Stimulated activated CD4-positive, alpha-beta T cell treated with anti-CD3 and anti-CD28 coated beads, Interleukin-1b, Interleukin-23, amount 100 ng/mL, for 24 hours (primary cell): ENCODE results near the gene MEIOSIN.
A peak's percentile ranks its signal among the peaks of the same experiment; 100 is the strongest.

Source experiments
- DNase-seq, 4 experiments: peaks; one replicate each; pipeline ENCODE4 v3.0.0-alpha.2; 2020; ENCODE audit warnings: low read depth in 4 of 4, low spot score in 1 of 4

MEIOSIN gene

DNA sequence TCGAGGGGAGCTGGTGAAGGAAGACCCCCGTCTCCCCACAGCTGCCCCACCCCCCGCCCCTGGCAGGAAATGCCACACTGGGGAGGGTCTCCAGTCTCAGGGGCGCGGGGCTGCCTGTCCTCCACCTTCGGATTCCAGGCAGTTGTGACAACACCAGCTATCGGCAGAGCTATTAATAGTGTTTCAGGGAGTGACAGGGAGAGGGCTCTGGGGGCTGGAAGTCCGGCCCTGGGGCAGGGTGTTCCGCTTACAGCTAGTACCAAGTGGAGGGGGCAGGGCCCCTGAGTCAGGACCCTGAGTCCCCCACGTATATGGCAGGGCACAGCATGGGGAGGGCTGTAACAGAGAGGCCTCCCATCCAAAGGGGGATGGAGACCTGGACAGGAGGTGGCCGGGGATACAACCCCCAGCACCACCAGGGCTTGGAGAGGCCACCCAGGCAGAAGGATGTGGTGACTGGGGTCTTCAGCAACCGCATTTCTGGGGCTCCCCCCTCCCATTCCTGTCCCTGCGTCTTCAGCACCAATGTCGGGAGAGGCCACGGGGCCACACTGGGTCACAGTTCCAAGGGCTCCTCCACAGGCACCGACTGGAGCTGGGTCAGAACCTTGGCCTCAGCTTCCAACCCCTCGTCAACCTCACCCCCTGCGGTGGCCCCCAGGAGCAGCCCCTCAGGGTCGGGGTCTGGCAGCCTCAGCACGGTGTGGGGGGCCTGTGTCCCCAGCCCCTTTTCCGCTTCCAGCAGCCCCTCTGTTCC is 31.9 kb downstream of the MEIOSIN start:
- DNase-seq: no peak

DNA sequence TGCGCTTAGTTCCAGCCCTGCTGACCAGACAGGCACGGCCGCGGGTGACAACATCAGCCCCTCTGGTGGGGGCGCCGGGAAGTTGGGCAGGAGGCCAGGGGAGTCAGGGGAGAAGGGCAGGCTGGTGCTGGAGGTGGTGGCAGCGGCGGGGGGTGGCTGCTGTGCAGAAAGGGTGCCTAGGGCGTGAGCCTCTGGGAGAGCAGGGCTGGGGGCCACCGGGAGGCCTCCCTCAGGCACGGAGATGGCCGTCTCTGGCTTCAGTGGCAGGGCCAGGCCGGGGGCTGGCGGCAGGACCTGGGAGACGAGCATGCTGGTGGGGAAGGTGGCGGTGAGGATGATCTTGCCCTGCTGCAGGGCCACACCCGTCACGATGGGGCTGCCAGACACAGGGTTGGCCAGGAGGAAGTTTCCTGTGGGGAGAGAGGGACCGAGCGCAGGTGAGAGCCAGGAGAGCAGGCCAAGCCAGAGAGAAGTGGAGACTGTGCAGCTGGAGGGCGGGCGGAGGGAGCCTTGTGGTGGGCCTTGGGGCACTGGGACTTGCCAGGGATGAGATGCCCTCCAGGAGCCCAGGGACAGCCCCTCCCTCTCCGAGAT is 32.6 kb downstream of the MEIOSIN start:
- DNase-seq: no peak

DNA sequence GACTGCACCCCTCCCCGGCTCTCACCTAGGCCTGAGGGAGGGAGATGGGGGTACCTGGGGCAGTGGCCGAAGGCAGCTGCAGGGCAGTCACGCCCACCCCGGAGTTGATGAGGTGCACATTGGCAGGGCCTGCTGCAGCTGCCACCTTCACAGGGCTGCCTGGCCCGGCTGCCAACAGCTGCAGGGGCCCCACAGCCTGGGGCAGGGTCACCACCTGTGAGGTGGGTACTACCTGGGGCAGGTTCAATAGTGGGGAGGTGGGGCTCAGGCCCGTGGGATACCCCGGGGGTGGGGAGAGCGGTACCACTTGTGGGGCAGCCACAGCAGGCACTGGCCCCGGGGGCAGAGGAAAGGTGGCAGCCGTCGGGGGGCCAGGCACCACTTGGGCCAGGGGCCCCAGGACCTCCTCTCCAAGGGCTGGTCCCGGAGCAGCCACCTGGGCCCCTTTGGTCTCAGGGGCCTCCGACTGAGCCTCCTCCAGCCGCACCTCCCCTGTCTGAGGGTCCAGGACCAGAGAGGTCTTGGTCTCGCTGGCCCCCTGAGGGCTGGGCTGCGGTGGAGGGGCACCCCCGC is 33.1 kb downstream of the MEIOSIN start:
- no peak for DNase-seq

DNA sequence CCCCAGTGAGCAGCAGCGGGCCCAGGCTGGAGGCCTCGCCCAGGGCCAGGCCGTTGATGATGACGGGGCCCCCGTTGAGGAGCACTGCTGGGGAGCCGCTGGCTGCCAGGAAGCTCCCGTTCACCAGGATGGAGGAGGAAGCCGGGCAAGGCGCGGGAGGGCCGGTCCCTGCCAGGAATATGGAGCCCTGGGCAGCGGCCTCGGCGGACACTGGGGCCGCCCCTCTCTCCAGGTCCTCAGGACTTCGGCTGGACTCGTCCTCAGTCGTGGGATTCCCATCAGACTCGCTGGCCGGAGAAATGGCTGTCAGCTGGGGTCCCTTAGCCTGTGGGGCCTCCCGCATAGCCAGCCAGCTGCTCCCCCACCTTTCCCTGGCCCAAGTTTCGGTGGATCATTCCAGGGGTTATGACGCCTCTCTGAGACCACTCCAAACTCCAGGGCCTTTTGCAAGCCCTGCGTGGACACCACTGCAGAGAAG is 33.7 kb downstream of the MEIOSIN start:
- no peak for DNase-seq

DNA sequence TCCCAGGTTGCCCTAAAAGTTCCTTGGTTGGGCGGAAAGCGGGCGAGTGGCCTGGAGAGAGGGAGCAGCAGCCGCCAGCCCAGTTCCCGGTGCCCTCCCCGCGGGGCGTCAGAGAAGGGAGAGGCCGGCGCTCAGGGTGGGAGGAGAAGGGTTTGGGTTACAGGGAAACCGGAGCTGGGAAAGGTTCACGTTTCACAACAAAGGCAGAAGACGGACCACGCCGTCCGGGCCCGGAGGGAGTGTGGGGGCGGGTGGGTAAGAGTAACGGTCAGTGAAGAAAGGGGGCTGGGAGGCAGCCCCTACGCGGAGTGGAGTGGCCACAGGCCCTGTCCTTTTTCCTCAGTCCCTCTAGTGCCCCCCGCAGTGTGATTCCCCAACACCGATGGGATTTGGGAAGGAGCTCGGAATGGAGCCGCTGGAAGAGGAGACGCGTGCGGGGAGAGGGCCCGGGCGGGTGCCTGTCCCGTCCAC is 34.2 kb downstream of the MEIOSIN start:
- no peak for DNase-seq

DNA sequence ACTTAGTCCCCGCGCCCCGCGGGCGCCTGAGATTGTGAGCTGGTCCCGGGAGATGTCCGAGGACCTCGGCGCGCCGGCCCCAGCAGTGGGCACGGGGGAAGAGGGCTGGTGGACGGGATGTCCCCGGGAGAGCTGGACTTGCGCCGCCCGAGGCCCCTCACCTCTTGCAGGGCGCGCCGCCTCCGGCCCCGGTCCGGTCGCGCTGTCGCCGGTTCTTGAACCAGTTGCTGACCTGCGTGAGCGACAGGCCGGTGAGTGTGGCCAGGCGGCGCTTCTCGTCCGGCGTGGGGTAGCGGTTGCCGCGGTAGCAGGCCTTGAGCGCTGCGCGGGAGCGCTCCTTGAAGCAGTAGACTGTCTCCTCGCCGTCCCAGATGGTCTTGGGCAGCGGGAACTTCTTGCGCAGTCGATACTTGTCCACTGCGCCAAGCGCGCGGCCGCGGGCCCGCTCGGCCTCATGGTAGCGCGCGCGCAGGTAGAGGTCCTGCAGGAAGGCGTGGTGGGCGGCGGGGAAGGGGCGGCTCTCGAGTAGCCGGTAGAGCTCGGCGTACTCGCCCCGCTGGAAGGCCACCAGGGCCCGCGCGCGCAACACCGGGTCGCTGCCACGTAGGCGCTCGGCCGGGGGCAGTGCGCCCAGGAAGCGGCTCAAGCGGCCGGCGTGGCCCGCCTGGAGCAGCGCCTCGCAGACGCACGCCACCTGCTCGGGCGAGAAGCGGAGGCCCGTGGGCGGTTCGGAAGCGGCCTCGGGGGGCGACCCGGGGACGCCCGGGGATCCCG is 34.8 kb downstream of the MEIOSIN start:
- no peak for DNase-seq

DNA sequence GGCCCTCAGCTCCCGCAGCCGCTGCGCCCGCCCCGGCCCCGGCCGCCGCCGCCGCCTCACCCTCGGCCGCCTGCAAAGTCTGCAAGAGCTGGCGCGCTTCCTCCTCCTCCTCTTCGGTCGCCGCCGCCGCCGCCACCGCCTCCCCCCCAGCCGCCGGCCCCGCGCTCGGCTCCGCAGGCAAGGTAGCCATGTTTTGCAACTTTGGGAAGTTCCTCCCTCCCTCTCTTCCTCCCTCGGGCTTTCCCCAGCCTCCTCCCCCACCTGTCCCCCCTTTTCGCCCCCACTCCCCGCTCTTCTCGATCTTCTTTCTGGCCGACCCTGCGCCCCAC is 35.4 kb downstream of the MEIOSIN start:
- no peak for DNase-seq

DNA sequence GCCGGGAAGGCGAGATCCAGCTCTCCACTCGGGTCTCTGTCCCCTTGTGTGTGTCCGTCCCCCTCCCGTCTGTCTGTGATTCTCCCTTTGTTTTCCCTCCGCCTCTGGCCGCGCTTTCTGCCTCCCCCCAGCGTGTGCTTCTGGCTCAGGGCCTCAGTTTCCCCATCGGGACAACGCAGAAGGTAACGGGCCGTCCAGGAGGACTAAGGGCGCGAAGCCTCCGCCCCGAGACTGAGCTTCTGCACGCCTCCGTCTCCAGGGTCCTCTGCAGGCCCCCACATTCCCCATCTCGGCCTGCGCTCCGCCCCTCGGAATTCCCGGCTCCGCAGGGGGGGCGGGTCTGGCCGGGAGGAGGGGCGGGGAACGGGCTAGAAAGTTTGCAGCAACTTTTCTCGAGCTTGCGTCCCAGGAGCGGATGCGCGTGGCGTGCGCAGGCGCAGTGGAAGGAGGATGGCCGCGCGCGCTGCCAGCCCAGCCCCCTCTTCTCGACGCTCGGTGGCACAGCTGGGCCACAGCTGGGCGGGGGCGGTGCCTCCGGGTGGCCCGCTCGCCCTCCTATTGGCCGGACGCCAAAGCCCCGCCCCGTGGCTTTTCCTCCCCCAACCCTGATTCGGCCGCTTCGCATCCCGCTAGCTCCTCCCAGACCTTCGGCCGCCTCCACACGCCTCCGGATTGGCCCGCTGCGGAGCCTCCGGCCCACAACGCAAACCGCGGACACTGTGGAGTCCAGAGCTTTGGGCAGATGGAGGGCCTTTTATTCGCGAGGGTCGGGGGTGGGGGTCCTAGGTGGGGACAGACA is 35.9 kb downstream of the MEIOSIN start, which contains the start of gene SIX5:
TSS of gene SIX5 (minus strand) at position 269 of the 799 bp plus-strand sequence. CDS start 408 bp downstream, outside the sequence.
- DNase-seq: peak; percentile 82 to 96 (median 89)

DNA sequence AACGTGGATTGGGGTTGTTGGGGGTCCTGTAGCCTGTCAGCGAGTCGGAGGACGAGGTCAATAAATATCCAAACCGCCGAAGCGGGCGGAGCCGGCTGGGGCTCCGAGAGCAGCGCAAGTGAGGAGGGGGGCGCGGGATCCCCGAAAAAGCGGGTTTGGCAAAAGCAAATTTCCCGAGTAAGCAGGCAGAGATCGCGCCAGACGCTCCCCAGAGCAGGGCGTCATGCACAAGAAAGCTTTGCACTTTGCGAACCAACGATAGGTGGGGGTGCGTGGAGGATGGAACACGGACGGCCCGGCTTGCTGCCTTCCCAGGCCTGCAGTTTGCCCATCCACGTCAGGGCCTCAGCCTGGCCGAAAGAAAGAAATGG is 36.6 kb downstream of the MEIOSIN start:
- DNase-seq: no peak

DNA sequence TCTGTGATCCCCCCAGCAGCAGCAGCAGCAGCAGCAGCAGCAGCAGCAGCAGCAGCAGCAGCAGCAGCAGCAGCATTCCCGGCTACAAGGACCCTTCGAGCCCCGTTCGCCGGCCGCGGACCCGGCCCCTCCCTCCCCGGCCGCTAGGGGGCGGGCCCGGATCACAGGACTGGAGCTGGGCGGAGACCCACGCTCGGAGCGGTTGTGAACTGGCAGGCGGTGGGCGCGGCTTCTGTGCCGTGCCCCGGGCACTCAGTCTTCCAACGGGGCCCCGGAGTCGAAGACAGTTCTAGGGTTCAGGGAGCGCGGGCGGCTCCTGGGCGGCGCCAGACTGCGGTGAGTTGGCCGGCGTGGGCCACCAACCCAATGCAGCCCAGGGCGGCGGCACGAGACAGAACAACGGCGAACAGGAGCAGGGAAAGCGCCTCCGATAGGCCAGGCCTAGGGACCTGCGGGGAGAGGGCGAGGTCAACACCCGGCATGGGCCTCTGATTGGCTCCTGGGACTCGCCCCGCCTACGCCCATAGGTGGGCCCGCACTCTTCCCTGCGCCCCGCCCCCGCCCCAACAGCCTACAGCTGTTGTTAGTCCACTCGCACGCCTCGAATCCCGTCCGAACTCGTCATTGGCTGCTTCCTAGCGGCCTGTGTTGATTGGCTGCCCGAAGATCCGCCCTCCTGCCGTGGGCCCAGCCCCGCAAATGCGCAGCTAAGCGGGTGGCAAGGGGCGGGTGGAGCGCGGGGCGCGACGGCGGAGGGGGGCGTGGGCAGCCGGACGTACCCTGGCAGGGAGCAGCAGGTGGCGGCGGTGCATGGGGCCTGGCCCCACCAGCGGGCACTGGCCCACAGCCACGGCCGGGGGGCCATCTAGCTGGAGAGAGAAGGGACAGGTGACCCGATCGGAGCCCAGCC is 37.2 kb downstream of the MEIOSIN start:
- peak; percentile 79 to 86 (median 81) for DNase-seq

DNA sequence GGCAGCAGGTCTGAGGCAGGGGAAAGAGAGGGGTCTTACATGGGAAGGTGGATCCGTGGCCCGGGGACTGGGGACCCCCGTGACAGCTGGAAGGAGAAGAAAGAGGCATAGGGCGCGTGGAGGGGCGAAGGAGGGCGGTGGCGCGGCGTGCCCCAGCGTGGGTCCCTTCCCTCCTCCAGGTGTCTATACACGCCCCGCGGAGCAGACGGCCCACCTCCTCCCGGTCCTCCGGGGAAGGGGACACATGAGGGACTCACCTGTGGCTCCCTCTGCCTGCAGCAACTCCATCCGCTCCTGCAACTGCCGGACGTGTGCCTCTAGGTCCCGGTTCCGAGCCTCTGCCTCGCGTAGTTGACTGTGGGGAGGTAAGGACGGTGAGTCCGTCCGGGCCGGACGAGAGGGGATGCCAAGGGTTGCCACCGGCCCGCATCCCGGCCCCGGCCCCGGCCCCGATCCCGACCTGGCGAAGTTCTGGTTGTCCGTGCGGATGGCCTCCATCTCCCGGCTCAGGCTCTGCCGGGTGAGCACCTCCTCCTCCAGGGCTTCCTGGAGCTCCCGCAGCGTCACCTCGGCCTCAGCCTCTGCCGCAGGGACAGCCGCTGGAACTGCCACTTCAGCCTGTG is 38.2 kb downstream of the MEIOSIN start:
- no peak for DNase-seq

DNA sequence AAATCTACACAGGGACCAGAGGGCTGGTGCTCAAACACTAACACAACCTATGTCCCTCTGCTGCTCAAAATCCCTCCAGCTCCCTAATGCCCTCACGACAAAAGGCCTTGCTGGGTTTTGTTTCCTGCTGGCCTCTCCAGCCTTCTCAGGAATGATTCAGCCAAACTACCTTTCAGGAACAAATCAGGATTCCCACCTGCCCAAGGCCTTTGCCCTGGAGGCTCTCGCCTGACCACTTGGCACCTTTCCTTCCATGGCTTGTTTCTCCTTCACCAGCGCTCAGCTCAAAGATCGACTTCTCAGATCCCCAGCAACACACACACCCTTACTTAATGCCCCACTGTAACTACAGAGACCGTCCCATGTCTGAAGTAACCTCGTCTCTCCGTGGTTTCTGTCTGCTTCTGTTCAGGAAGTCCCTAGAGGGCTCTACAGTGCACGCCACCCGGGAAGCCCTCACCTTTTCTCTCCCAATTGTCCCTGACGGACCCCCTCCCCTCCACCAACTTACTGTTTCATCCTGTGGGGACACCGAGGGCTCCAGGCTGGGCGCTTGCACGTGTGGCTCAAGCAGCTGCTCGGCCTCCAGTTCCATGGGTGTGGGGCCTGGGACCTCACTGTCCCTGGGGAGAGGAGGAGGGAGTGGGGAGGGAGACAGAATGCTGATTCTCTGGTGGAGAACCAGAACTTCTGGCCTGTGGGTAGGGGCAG is 39.0 kb downstream of the MEIOSIN start:
- no peak for DNase-seq

DNA sequence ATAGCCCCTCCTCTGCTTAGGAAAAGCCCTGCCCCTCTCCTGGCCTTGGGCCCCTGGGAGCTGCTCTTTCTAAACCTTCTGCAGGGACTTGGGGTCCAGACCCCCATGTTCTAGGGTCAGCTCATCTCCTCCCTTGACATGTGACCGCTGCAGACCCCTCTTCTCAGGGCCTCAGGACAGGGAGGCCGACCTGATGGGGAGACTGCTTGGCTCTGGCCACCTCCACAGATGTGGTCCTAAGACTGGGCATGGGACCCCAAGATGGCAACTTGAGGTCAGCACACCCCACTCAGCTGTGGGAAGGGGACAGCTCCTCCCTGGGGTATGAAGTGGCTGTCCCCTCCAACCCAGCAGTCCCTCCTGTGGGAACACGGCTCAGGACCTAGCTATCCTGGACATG is 39.7 kb downstream of the MEIOSIN start:
- DNase-seq: no peak

DNA sequence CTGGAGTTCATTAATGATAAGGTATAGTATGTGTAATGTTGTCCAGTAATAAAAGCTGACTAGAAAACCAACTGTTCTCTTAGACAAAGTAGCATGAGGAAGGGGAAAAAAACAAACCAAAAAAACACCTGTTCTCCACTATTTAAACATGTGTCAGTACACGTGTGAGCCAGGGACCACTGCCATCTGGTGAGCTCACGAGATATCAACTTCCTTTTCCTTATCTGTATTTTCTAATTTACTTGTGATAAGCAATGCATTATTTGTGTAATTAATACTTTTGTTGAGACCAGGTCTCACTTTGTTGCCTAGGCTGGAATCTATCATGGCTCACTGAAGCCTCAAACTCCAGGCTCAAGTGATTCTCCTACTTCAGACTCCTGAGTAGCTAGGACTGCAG is 40.1 kb downstream of the MEIOSIN start:
- DNase-seq: no peak

DNA sequence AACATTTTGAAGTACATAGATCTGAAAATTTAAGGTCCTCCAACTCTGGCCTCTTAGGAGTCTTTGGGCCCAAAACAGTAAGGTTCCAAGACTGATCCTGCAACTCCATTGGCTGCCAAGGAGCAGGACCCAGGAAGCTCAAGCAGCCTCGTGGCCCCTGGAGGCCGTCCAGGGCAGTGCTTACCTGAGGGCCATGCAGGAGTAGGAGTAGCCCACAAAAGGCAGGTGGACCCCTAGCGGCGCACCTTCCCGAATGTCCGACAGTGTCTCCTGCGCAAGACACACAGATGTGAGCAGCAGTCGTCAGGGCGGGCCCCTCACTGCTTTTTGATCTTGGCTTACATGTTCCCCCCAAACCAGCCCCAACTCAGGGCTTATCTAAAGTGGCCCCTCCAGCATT is 41.5 kb downstream of the MEIOSIN start:
- no peak for DNase-seq

DNA sequence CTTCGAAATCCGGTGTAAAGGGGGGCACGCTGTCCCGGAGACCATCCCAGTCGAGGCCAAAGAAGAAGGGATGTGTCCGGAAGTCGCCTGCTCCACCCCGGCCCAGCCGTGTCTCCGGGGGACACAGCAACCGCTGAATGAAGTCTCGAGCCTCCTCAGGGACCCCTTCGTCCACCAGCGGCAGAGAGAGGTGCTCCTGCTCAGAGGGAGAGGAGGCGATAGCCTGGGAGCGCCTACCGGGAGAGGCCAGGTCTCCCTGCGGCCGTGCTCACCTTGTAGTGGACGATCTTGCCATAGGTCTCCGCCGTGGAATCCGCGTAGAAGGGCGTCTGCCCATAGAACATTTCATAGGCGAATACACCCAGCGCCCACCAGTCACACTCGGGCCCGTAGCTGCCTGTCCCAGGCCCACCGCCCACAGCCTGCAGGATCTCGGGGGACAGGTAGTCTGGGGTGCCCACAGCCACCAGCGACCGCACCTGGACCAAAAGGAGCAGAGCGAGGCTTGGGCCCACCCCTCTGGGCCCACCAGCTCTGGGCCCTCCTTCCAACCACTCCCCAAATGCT is 44.2 kb downstream of the MEIOSIN start:
- no peak for DNase-seq

DNA sequence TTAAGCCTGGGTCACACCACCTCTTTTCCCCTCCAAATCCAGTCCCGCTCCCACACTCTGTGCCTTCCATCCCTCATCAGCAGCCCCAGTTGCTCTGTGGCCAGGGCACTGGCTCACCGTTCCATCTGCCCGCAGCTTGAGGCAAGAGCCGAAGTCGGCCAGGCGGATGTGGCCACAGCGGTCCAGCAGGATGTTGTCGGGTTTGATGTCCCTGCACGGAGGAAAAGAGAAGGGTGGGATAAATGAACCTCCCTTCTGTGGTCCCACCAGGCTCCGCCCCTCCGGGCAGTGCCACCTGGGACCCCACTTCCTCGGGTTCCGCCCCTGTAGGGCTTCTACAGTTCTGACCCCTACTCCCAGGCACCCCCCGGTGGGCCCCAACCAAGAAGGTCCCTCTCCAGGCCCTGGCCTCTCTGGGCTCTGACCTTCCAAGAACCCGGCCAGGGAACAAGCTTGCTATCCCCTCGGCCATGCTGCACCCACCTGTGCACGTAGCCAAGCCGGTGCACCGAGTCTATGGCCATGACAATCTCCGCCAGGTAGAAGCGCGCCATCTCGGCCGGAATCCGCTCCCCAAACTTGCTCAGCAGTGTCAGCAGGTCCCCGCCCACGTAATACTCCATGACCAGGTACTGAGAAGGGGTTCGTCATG is 44.9 kb downstream of the MEIOSIN start:
- no peak for DNase-seq
